Endodermal cell (in vitro differentiated cells): Measurements from ENCODE around the gene RPL6. TPM values are rescaled to one million over a fixed set of nuclear protein-coding genes. Genes with fewer than 3 reads are reported as not detected.
"Not testable (repeated sequence)": the region's sequence is repeated elsewhere in the genome, so short reads cannot be mapped to it uniquely, and the experiment has no call there.

Experiments used
- DNase-seq: peaks from one replicate; pipeline ENCODE4 v3.0.0-alpha.2; 2017
- H3K27ac ChIP-seq: 2 replicates; pipeline ENCODE4 v1.5.1; 2013; ENCODE audit warnings: mild to moderate bottlenecking, low read depth, low read length, moderate library complexity
- H3K27me3 ChIP-seq: 2 replicates; pipeline ENCODE4 v1.6.1; 2013; ENCODE audit warnings: mild to moderate bottlenecking, low read length, moderate library complexity; ENCODE audit not compliant: insufficient read depth, control insufficient read depth, poor library complexity, severe bottlenecking
- H3K36me3 ChIP-seq: 2 replicates; pipeline ENCODE4 v1.7.0; 2013; ENCODE audit warnings: mild to moderate bottlenecking, low read length, moderate library complexity; ENCODE audit not compliant: control insufficient read depth, insufficient read depth
- H3K4me1 ChIP-seq: one replicate; pipeline ENCODE4 v1.7.0; 2013; ENCODE audit warnings: low read length; ENCODE audit not compliant: control insufficient read depth, insufficient read depth
- H3K4me3 ChIP-seq: 2 replicates; pipeline ENCODE4 v1.5.1; 2013; ENCODE audit warnings: mild to moderate bottlenecking, low read length, moderate library complexity
- H3K9ac ChIP-seq: 2 replicates; pipeline ENCODE4 v1.6.1; 2013; ENCODE audit warnings: mild to moderate bottlenecking, low read length, moderate library complexity; ENCODE audit not compliant: poor library complexity, severe bottlenecking; ENCODE audit errors: extremely low read depth
- H3K9me3 ChIP-seq: 2 replicates; pipeline ENCODE4 v1.6.1; 2013; ENCODE audit warnings: mild to moderate bottlenecking, low read length, moderate library complexity; ENCODE audit not compliant: control insufficient read depth
- H3K27ac Mint-ChIP-seq: 2 replicates; pipeline ENCODE4 v1.8.0; 2020; ENCODE audit warnings: mixed read lengths
- H3K27me3 Mint-ChIP-seq: 2 replicates; pipeline ENCODE4 v1.8.0; 2021; ENCODE audit warnings: mild to moderate bottlenecking, mixed read lengths; ENCODE audit not compliant: insufficient read depth
- H3K36me3 Mint-ChIP-seq: 2 replicates; pipeline ENCODE4 v1.8.0; 2020; ENCODE audit warnings: low read depth, mixed read lengths
- H3K4me1 Mint-ChIP-seq: 2 replicates; pipeline ENCODE4 v1.8.0; 2020; ENCODE audit warnings: mixed read lengths
- H3K4me3 Mint-ChIP-seq: 2 replicates; pipeline ENCODE4 v1.8.0; 2020; ENCODE audit warnings: mild to moderate bottlenecking, moderate library complexity, mixed read lengths
- H3K9me3 Mint-ChIP-seq: 2 replicates; pipeline ENCODE4 v1.8.0; 2020; ENCODE audit warnings: mild to moderate bottlenecking, mixed read lengths
- CTCF ChIP-seq: fragments of 200-600 bp; sonication (generic); conservative IDR thresholded peaks from 2 replicates; pipeline ENCODE4 v1.5.0; 2021; ENCODE audit warnings: antibody characterized with exemption, mild to moderate bottlenecking
- WGBS, 2 experiments: methylation state at CpG; one replicate each; pipeline versions ENCODE4 v1.1.5 to v1.1.7; 2013; ENCODE audit warnings: missing lambda C conversion rate in 2 of 2, mixed read lengths in 1 of 2; ENCODE audit not compliant: insufficient coverage in 1 of 2, insufficient read length in 1 of 2; 5-methylcytosine and 5-hydroxymethylcytosine counted together
- total RNA-seq, 2 donors: library from RNA; stranded (reverse); fragmentation: NEBNext Ultra II Directional in 1 of 2; extraction: Animal tissue kit (Norgen Biotek cat#: 25700) in 1 of 2; gene quantifications; 2 replicates in 1 of 2; 3 replicates in 1 of 2; pipeline ENCODE4 v1.2.1, GENCODE V29; 2021

The RPL6 gene
- total RNA-seq, 2 donors from 2014 or later, result 1,610 to 1,647 TPM

DNA sequence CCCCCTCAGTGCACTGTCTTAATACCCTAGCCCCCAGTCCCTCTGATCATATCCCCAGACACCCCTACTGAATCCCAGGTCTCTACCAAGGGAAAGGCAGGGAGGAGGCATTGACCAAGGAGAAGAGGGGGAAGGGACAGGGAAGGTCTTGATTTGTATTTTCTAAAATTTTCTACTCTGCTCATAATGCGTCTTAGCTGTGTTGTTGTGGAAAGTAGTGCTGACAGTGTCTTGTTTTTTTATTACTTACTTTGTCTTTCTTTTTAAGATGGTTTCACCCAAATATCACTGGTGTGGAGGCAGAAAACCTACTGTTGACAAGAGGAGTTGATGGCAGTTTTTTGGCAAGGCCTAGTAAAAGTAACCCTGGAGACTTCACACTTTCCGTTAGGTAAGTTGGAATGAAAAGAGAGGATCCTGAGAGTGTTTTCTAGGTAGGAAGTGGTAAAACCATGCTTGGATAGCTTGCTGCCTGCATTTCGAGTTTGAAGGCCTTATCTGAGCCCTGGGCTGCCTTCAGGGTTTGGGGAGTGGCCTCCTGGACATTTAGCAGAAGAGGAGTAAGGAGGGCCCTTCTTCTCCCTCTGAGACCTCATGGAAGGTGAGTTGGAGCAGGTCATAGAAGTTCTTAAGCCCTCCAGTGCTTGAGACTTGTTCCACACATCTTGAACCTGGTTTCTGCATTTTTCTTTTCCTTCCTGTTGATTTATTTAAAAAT, 36.8 kb upstream of the RPL6 start:
- H3K27ac Mint-ChIP-seq, result no peak overlapping the region
- H3K27me3 Mint-ChIP-seq, result no peaks in the 10 kb centered on the region

GRCh38 chr12:112443916-112444315, 34.5 kb upstream of the RPL6 start:
- no peak for TF ChIP-seq CTCF
- Mint-ChIP-seq H3K36me3 (peaks cover 18% of the 10 kb centered on the region), H3K9me3 (no peaks in the 10 kb centered on the region)

More for the DNA sequence above, 36.8 kb upstream of the RPL6 start:
- Histone ChIP-seq H3K27ac (no peak overlapping the region), H3K4me3 (no peak overlapping the region), H3K27me3 (no peaks in the 10 kb centered on the region), H3K9ac (no peak overlapping the region), H3K4me1 (no peaks in the 10 kb centered on the region), H3K36me3 (peaks cover 40% of the 10 kb centered on the region), H3K9me3 (no peaks in the 10 kb centered on the region)
- peaks cover 18% of the 10 kb centered on the region for H3K36me3 Mint-ChIP-seq
- H3K4me3 Mint-ChIP-seq, result no peak overlapping the region
- DNase-seq, result no peak
- WGBS, 2 experiments, result 97 to 100% methylated on average over 2 of the region's 3 CpGs
- no peak for TF ChIP-seq CTCF
- no peaks in the 10 kb centered on the region for H3K4me1 Mint-ChIP-seq
- no peaks in the 10 kb centered on the region for H3K9me3 Mint-ChIP-seq

DNA sequence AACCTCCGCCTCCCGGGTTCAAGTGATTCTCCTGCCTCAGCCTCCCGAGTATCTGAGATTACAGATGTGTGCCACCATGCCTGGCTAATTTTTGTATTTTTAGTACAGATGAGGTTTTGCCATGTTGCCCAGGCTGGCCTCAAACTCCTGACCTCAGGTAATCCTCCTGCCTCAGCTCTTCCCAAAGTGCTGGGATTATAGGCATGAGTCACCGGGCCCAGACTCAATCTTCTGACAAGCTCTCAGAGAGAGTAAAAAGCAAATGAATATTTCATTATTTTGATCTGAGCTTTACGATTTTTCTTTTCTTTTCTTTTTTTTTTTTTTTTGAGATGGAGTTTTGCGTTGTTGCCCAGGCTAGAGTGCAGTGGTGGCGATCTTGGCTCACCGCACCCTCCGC, 31.2 kb upstream of the RPL6 start:
- not testable (repeated sequence) for H3K27ac ChIP-seq, H3K36me3 ChIP-seq, H3K9me3 ChIP-seq, H3K27me3 Mint-ChIP-seq, H3K9ac ChIP-seq, H3K4me3 ChIP-seq, H3K27ac Mint-ChIP-seq, DNase-seq, H3K27me3 ChIP-seq, H3K9me3 Mint-ChIP-seq, H3K4me1 Mint-ChIP-seq, H3K4me3 Mint-ChIP-seq, H3K4me1 ChIP-seq, H3K36me3 Mint-ChIP-seq
- 70 to 92% methylated on average over 3 to 9 of the region's 9 CpGs for WGBS, 2 experiments

More at GRCh38 chr12:112443916-112444315, 34.5 kb upstream of the RPL6 start:
- no peak for DNase-seq
- Mint-ChIP-seq H3K4me3 (no peak overlapping the region), H3K4me1 (no peaks in the 10 kb centered on the region), H3K27ac (no peak overlapping the region), H3K27me3 (no peaks in the 10 kb centered on the region)
- Histone ChIP-seq H3K9me3 (no peaks in the 10 kb centered on the region), H3K27me3 (no peaks in the 10 kb centered on the region), H3K9ac (no peak overlapping the region), H3K27ac (no peak overlapping the region), H3K4me1 (no peaks in the 10 kb centered on the region), H3K4me3 (no peak overlapping the region), H3K36me3 (peaks cover 20% of the 10 kb centered on the region)
- WGBS, 2 experiments, result 93 to 95% methylated on average over 3 to 4 of the region's 4 CpGs

- no peaks in the 10 kb centered on the region for H3K4me1 ChIP-seq
- Mint-ChIP-seq H3K9me3 (no peaks in the 10 kb centered on the region), H3K36me3 (peaks cover 6% of the 10 kb centered on the region), H3K4me3 (no peak overlapping the region), H3K27ac (no peak overlapping the region), H3K4me1 (no peaks in the 10 kb centered on the region), H3K27me3 (no peaks in the 10 kb centered on the region)
- TF ChIP-seq CTCF, result no peak
- no peak overlapping the region for H3K27ac ChIP-seq
- no peak for DNase-seq
- no peak overlapping the region for H3K9ac ChIP-seq
- H3K36me3 ChIP-seq, result no peaks in the 10 kb centered on the region
- no peaks in the 10 kb centered on the region for H3K9me3 ChIP-seq
- no peaks in the 10 kb centered on the region for H3K27me3 ChIP-seq
- H3K4me3 ChIP-seq, result no peak overlapping the region
These were observed 30.4 kb upstream of the RPL6 start for GRCh38 chr12:112439769-112440168.

DNA sequence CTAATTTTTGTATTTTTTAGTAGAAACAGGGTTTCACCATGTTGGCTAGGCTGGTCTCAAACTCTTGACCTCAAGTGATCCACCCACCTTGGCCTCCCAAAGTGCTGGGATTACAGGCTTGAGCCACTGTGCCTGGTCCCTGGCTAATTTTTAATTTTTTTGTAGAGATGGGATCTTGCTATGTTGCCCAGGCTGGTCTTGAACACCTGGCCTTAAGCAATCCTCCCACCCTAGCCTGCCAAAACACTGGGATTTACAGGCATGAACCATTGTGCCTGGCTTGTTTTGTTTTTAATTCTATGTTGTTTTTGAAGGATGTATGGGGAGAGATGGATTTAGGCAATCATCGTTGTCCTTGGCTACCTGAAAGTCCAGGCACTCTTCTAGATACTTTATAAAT, 29.2 kb upstream of the RPL6 start:
- not testable (repeated sequence) for H3K36me3 Mint-ChIP-seq, H3K27me3 Mint-ChIP-seq, H3K4me3 ChIP-seq, H3K36me3 ChIP-seq, H3K27me3 ChIP-seq, H3K27ac Mint-ChIP-seq, H3K4me1 ChIP-seq, H3K4me3 Mint-ChIP-seq, H3K4me1 Mint-ChIP-seq, DNase-seq, H3K27ac ChIP-seq, H3K9me3 ChIP-seq, H3K9ac ChIP-seq, H3K9me3 Mint-ChIP-seq
- no CpG with 5 or more reads among the region's 1 CpG for WGBS, 2 experiments
